GM12874 (cell line): Measurements from ENCODE around the gene ABCA4.

Experiments
- TF ChIP-seq, protein P1 (sequence below): IDR thresholded peaks from 2 replicates; pipeline ENCODE4 v1.5.1; 2011; ENCODE audit warnings: low read depth, mild to moderate bottlenecking, control low read depth, low read length, moderate library complexity; ENCODE audit not compliant: insufficient read depth

ABCA4 gene

GRCh38 chr1:94036730-94037129 lies 84.2 kb downstream of the ABCA4 start:
- TF ChIP-seq, protein P1, sequence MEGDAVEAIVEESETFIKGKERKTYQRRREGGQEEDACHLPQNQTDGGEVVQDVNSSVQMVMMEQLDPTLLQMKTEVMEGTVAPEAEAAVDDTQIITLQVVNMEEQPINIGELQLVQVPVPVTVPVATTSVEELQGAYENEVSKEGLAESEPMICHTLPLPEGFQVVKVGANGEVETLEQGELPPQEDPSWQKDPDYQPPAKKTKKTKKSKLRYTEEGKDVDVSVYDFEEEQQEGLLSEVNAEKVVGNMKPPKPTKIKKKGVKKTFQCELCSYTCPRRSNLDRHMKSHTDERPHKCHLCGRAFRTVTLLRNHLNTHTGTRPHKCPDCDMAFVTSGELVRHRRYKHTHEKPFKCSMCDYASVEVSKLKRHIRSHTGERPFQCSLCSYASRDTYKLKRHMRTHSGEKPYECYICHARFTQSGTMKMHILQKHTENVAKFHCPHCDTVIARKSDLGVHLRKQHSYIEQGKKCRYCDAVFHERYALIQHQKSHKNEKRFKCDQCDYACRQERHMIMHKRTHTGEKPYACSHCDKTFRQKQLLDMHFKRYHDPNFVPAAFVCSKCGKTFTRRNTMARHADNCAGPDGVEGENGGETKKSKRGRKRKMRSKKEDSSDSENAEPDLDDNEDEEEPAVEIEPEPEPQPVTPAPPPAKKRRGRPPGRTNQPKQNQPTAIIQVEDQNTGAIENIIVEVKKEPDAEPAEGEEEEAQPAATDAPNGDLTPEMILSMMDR: no peak

DNA sequence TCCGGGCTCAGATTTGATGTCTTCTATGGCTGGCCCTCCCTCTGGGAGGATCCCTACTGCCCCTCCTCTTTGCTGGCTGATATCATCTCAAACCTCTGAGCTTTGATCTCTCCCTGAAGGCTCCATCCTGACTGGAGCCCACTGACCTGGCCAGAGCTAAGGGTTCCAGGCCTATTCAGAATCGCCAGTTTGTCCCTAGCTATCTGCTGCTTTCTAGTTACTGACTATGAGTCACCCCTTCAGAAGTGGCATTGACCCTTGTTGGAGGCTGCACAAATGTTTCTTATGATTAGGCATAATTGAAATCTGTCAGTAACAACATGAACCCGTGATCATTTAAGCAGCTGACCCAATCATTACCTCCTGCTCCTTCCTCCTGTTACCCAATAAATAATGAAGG lies 87.1 kb downstream of the ABCA4 start:
- TF ChIP-seq, protein P1: no peak

- TF ChIP-seq, protein P1: no peak
Observed at GRCh38 chr1:94032637-94033036, 88.3 kb downstream of the ABCA4 start.

- TF ChIP-seq, protein P1: no peak
Observed at GRCh38 chr1:94031591-94031990, 89.4 kb downstream of the ABCA4 start.

GRCh38 chr1:94031154-94031553 lies 89.8 kb downstream of the ABCA4 start:
- TF ChIP-seq, protein P1: no peak

DNA sequence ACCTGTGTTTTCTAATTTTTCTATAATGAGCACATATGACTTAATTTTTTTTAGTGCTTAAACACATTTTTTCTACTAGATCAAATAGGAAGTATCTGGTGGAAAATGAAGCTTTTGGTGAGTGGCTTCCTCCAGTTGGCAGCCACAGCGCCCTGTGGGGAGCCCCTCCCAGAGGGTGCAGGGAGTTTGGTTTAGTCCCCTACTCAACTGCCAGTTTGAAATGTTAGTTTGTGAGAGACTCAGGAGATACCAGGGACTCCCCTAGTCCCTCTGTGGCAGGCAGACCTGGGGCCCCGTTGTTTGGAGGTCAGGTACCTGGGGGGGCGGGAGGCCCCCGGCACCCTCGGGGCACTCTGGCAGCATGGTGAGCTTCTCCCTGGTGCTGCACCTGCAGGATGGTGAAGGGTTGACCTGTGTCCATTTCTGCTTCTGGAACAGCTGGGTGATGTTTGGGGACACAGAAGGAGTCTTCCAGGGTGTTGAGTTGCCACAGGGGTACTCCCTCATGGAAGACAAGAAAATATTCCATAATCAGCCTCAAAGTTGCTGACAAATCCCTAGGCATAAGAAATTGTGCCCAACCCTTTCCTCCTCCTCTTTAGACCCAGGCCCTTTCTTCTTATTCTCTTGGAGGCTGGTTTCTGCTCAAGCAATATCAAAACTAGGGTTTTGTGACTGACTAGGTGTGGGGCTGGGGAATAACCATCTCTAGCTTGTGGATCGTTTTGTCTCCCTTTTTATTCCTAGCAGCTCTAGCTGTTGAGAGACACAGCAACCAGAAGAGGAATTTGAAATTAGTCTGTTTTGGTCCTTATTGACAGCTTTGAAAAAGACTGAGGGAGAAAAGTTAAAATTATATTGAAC lies 91.6 kb downstream of the ABCA4 start:
- TF ChIP-seq, protein P1: no peak

DNA sequence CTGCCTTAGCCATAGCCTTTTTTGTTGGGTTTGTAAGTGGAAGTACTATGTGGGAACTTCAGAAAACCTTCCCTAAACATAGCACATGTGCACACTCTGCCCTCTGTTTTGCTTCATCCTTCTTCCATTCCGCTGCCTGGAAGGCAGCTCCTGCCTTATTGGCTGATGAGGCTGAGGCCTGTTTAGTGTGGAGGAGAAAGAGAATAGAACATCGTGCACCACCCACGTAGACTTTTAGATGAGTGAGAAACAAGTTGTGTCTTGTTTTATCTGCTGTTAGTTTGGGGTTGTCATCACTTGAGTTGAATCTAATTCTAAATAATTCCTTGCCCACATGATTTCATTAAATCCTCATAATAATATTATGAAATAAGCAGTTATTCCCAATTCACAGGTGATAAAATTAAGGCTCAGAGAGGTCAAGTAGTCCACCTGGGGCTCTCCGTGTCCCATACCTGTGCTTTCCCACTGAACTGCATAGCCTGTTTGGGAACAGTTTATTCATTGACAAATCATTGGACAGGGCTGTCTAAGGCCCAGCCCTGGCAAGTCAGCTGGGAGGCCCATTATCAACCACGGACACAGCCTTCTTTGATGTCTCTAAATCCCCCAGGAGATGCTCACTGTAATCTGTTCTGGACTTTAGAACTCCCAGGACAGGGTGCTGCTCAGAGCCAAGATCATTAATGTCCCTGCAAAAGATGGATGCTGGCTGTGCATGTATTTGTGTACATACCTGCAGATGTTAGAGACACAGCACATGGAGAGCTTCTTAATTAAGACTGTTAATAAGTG lies 93.0 kb downstream of the ABCA4 start:
- TF ChIP-seq, protein P1: no peak
